HTR-8/SVneo (cell line): ENCODE measurements around the gene MAGEA6.
"Not testable (repeated sequence)": the region's sequence is repeated elsewhere in the genome, so short reads cannot be mapped to it uniquely, and the experiment has no call there.

ENCODE experiments used
- DNase-seq: peaks from one replicate; pipeline ENCODE4 v3.0.0; 2011; ENCODE audit warnings: low spot score, mixed read lengths; ENCODE audit not compliant: insufficient read length
- FAIRE-seq: peaks from 2 replicates; lab custom pipeline; 2011; peaks lifted over from hg19 to GRCh38; lab: Jason Lieb, UNC

Gene MAGEA6

GRCh38 chrX:152769549-152770289, at the start of gene MAGEA6:
Gene MAGEA6, minus strand, starts transcription at chrX:152769689. Its CDS starts 2,039 bp downstream, at chrX:152767650.
- FAIRE-seq, DNase-seq: not testable (repeated sequence)

GRCh38 chrX:152819266-152819665, 49.8 kb upstream of the MAGEA6 start:
- FAIRE-seq = no peak
- no peak for DNase-seq

GRCh38 chrX:152818356-152818755, 48.9 kb upstream of the MAGEA6 start:
- no peak for FAIRE-seq
- DNase-seq = no peak

- FAIRE-seq = no peak
- no peak for DNase-seq
Measured at GRCh38 chrX:152817078-152817764, 47.7 kb upstream of the MAGEA6 start.

GRCh38 chrX:152814048-152814447, 44.6 kb upstream of the MAGEA6 start:
- FAIRE-seq = no peak
- no peak for DNase-seq

- FAIRE-seq = no peak
- DNase-seq = no peak
Measured at GRCh38 chrX:152813206-152813605, 43.7 kb upstream of the MAGEA6 start.

- no peak for DNase-seq
- FAIRE-seq = no peak
Measured at GRCh38 chrX:152810403-152810802, 40.9 kb upstream of the MAGEA6 start.

GRCh38 chrX:152806035-152806434, 36.5 kb upstream of the MAGEA6 start:
- no peak for DNase-seq
- FAIRE-seq = no peak

GRCh38 chrX:152798945-152799344, 29.5 kb upstream of the MAGEA6 start:
- DNase-seq = no peak
- no peak for FAIRE-seq

- not testable (repeated sequence) for FAIRE-seq, DNase-seq
Measured at GRCh38 chrX:152787062-152787461, 17.6 kb upstream of the MAGEA6 start.

- FAIRE-seq, DNase-seq: not testable (repeated sequence)
Measured at GRCh38 chrX:152766562-152766961, 2.9 kb downstream of the MAGEA6 start.

- DNase-seq, FAIRE-seq: not testable (repeated sequence)
Measured at GRCh38 chrX:152761582-152761981, 7.9 kb downstream of the MAGEA6 start.

- not testable (repeated sequence) for FAIRE-seq, DNase-seq
Measured at GRCh38 chrX:152759544-152759943, 9.9 kb downstream of the MAGEA6 start.

GRCh38 chrX:152758918-152759317, 10.6 kb downstream of the MAGEA6 start, which contains the start of gene CSAG3:
Gene CSAG3, plus strand, starts transcription at chrX:152759218.
- not testable (repeated sequence) for FAIRE-seq, DNase-seq

- FAIRE-seq, DNase-seq: not testable (repeated sequence)
Measured at GRCh38 chrX:152754871-152755270, 14.6 kb downstream of the MAGEA6 start.

GRCh38 chrX:152753686-152754650, 15.5 kb downstream of the MAGEA6 start, which contains the start of gene MAGEA2:
Gene MAGEA2, minus strand, starts transcription at chrX:152753842. Its CDS starts 2,479 bp downstream, at chrX:152751363.
- FAIRE-seq, DNase-seq: not testable (repeated sequence)

GRCh38 chrX:152738560-152738959, 30.9 kb downstream of the MAGEA6 start:
- DNase-seq (no peak), FAIRE-seq (no peak)

- DNase-seq, FAIRE-seq: not testable (repeated sequence)
Measured at GRCh38 chrX:152736528-152736927, 33.0 kb downstream of the MAGEA6 start.

- FAIRE-seq (no peak), DNase-seq (no peak)
Measured at GRCh38 chrX:152735860-152736511, 33.5 kb downstream of the MAGEA6 start.
